Erythroblast (primary cell): ENCODE results near the gene LRRC28.

Experiments used
- GATA1 ChIP-seq: IDR thresholded peaks from 2 replicates; pipeline ENCODE4 v1.6.1; 2011; ENCODE audit warnings: low read depth, mild to moderate bottlenecking, control low read depth, low read length, moderate library complexity
- POLR2A ChIP-seq: IDR thresholded peaks from 2 replicates; pipeline ENCODE4 v1.6.1; 2011; ENCODE audit warnings: mild to moderate bottlenecking, low read length

DNA sequence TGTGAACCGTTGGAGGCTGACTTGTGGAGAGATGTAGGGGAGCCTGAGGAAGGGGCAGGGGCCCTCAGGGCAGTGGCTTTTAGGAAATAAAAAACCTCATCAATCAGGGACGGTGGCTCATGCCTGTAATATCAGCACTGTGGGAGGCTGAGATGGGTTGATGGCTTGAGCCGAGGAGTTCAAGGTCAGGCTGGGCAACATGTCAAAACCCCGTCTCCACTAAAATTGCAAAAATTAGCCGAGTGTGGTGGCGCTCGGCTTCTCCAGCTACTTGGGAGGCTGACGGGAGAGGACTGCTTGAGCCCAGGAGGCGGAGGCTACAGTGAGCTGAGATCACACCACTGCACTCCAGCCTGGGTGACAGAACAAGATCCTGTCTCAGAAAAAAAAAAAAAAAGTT, 9.5 kb upstream of the LRRC28 start:
- TF ChIP-seq POLR2A (no peak), GATA1 (no peak)
